Measurements from ENCODE around the gene ST6GALNAC6. TPM values are rescaled to one million over a fixed set of nuclear protein-coding genes. Genes with fewer than 3 reads are reported as not detected.

The ST6GALNAC6 gene
- total RNA-seq, 2 experiments from 2014 or later = 93.1 to 97.5 TPM

GRCh38 chr9:127844821-127845359, 54.5 kb downstream of the ST6GALNAC6 start:
- Histone ChIP-seq H3K9me3 (ENCODE audit: control insufficient read depth in 1 of 2, insufficient read depth in 1 of 2, low read length in 2 of 2) (peaks cover 12 to 22% of the 10 kb centered on the region in 2 experiments), H3K27ac (ENCODE audit: low read depth in 1 of 2, low read length in 2 of 2) (no peak overlapping the region), H3K4me3 (ENCODE audit: low read length) (no peak overlapping the region), H3K27me3 (ENCODE audit: control insufficient read depth in 1 of 2, insufficient read depth in 2 of 2, low read length in 2 of 2) (no peaks in the 10 kb centered on the region), H3K4me1 (ENCODE audit: insufficient read depth, low read length) (no peaks in the 10 kb centered on the region), H3K36me3 (ENCODE audit: insufficient read depth, low read length) (peaks cover 13% of the 10 kb centered on the region)
- CTCF ChIA-PET = no interaction called here
- intact Hi-C loops (cut with DNase I, micrococcal nuclease) = no loop called here
- peaks cover 7% of the 10 kb centered on the region for H3K4me1 Mint-ChIP-seq (ENCODE audit: low read depth)
- no peak for DNase-seq
- peaks cover 8% of the 10 kb centered on the region for H3K9me3 Mint-ChIP-seq
- H3K4me3 Mint-ChIP-seq = no peak overlapping the region
- no peak for ATAC-seq (ENCODE audit: poor library complexity)
- POLR2A ChIA-PET = no interaction called here
- no peak for TF ChIP-seq CTCF (IDR thresholded peaks at IDR 0.05)
- peaks cover 10% of the 10 kb centered on the region for H3K36me3 Mint-ChIP-seq (ENCODE audit: low read depth)
- no peak overlapping the region for H3K27ac Mint-ChIP-seq
- no peaks in the 10 kb centered on the region for H3K27me3 Mint-ChIP-seq

GRCh38 chr9:127841087-127841835, 58.1 kb downstream of the ST6GALNAC6 start:
- H3K4me3 Mint-ChIP-seq = no peak overlapping the region
- no peak overlapping the region for H3K27ac Mint-ChIP-seq
- ChIA-PET POLR2A (no interaction called here), CTCF (interaction anchor here (0.5 kb wide), 1 partner anchor 17 kb away, joined by 4 read pairs; no protein-coding TSS in a partner anchor)
- no peak for TF ChIP-seq CTCF (IDR thresholded peaks at IDR 0.05)
- no peaks in the 10 kb centered on the region for H3K36me3 Mint-ChIP-seq (ENCODE audit: low read depth)
- H3K4me1 Mint-ChIP-seq (ENCODE audit: low read depth) = no peaks in the 10 kb centered on the region
- H3K9me3 Mint-ChIP-seq = no peaks in the 10 kb centered on the region
- H3K9me3 ChIP-seq (ENCODE audit: control insufficient read depth in 1 of 2, insufficient read depth in 1 of 2, low read length in 2 of 2) = no peaks in the 10 kb centered on the region
- intact Hi-C loops (cut with DNase I, micrococcal nuclease) = no loop called here
- no peak for DNase-seq
- H3K4me3 ChIP-seq (ENCODE audit: low read length) = no peak overlapping the region
- peaks cover 13% of the 10 kb centered on the region for H3K36me3 ChIP-seq (ENCODE audit: insufficient read depth, low read length)
- H3K27ac ChIP-seq (ENCODE audit: low read depth in 1 of 2, low read length in 2 of 2) = no peak overlapping the region
- H3K4me1 ChIP-seq (ENCODE audit: insufficient read depth, low read length) = peaks cover 2% of the 10 kb centered on the region
- H3K27me3 ChIP-seq (ENCODE audit: control insufficient read depth in 1 of 2, insufficient read depth in 2 of 2, low read length in 2 of 2) = no peaks in the 10 kb centered on the region
- no peak for ATAC-seq (ENCODE audit: poor library complexity)
- no peaks in the 10 kb centered on the region for H3K27me3 Mint-ChIP-seq

- no peak overlapping the region for H3K27ac Mint-ChIP-seq
- intact Hi-C loops (cut with DNase I, micrococcal nuclease) = no loop called here
- H3K4me1 Mint-ChIP-seq (ENCODE audit: low read depth) = no peaks in the 10 kb centered on the region
- ChIA-PET CTCF (no interaction called here), POLR2A (no interaction called here)
- no peaks in the 10 kb centered on the region for H3K27me3 Mint-ChIP-seq
- DNase-seq = peak in 2 of 14 experiments; percentile 55 to 72
- Histone ChIP-seq H3K4me1 (ENCODE audit: insufficient read depth, low read length) (peaks cover 6% of the 10 kb centered on the region), H3K27me3 (ENCODE audit: control insufficient read depth in 1 of 2, insufficient read depth in 2 of 2, low read length in 2 of 2) (no peaks in the 10 kb centered on the region), H3K9me3 (ENCODE audit: control insufficient read depth in 1 of 2, insufficient read depth in 1 of 2, low read length in 2 of 2) (no peaks in the 10 kb centered on the region), H3K27ac (ENCODE audit: low read depth in 1 of 2, low read length in 2 of 2) (no peak overlapping the region), H3K36me3 (ENCODE audit: insufficient read depth, low read length) (peaks cover 13% of the 10 kb centered on the region), H3K4me3 (ENCODE audit: low read length) (no peak overlapping the region)
- no peak for TF ChIP-seq CTCF (IDR thresholded peaks at IDR 0.05)
- no peaks in the 10 kb centered on the region for H3K9me3 Mint-ChIP-seq
- no peak overlapping the region for H3K4me3 Mint-ChIP-seq
- no peak for ATAC-seq (ENCODE audit: poor library complexity)
- H3K36me3 Mint-ChIP-seq (ENCODE audit: low read depth) = no peaks in the 10 kb centered on the region
Observed at GRCh38 chr9:127838375-127839078, 60.9 kb downstream of the ST6GALNAC6 start.

Measured in CD4-positive, alpha-beta T cell (primary cell).